Measurements from ENCODE around the gene FHIT. TPM values are rescaled to one million over a fixed set of nuclear protein-coding genes. Genes with fewer than 3 reads are reported as not detected.

FHIT gene
- total RNA-seq, 4 donors from 2014 or later: 4.4 to 10.6 (median 8.4) TPM

GRCh38 chr3:61252836-61253235 lies 1.6 kb upstream of the FHIT start:
- no peak for TF ChIP-seq CTCF (IDR thresholded peaks at IDR 0.05; ENCODE audit: low read depth)

- TF ChIP-seq CTCF (IDR thresholded peaks at IDR 0.05; ENCODE audit: low read depth): no peak
Observed at GRCh38 chr3:61250784-61251173, 473 bp downstream of the FHIT start.

GRCh38 chr3:61248496-61248895 lies 2.8 kb downstream of the FHIT start:
- TF ChIP-seq CTCF (IDR thresholded peaks at IDR 0.05; ENCODE audit: low read depth): no peak

- TF ChIP-seq CTCF (IDR thresholded peaks at IDR 0.05; ENCODE audit: low read depth): no peak
Observed at GRCh38 chr3:61247191-61247590, 4.1 kb downstream of the FHIT start.

- no peak for TF ChIP-seq CTCF (IDR thresholded peaks at IDR 0.05; ENCODE audit: low read depth)
Observed at GRCh38 chr3:61239871-61240270, 11.4 kb downstream of the FHIT start.

- TF ChIP-seq CTCF (IDR thresholded peaks at IDR 0.05; ENCODE audit: low read depth): no peak
Observed at GRCh38 chr3:61237858-61238257, 13.4 kb downstream of the FHIT start.

- no peak for TF ChIP-seq CTCF (IDR thresholded peaks at IDR 0.05; ENCODE audit: low read depth)
Observed at GRCh38 chr3:61236556-61236955, 14.7 kb downstream of the FHIT start.

All from subcutaneous adipose tissue (tissue), 4 donors.